Liver (tissue), 9 donors: ENCODE results near the gene ZNF831. TPM values are rescaled to one million over a fixed set of nuclear protein-coding genes. Genes with fewer than 3 reads are reported as not detected.

ENCODE experiments used
- DNase-seq: peaks from one replicate; pipeline ENCODE4 v3.0.0-alpha.2; 2017; ENCODE audit warnings: low spot score
- H3K27ac ChIP-seq, 2 donors: one replicate each; pipeline ENCODE4 v1.7.0; 2013; ENCODE audit warnings: inconsistent platforms in 2 of 2, low read length in 2 of 2, control low read depth in 1 of 2, low read depth in 1 of 2, mild to moderate bottlenecking in 1 of 2
- H3K27me3 ChIP-seq, 4 donors: one replicate each; pipeline versions ENCODE4 v1.6.1 to v1.7.0; 2013; ENCODE audit warnings: low read length in 3 of 4, inconsistent platforms in 1 of 4, mild to moderate bottlenecking in 1 of 4, moderate library complexity in 1 of 4; ENCODE audit not compliant: control insufficient read depth in 4 of 4, insufficient read depth in 4 of 4
- H3K36me3 ChIP-seq, 4 donors: one replicate each; pipeline versions ENCODE4 v1.6.1 to v1.7.0; 2013; ENCODE audit warnings: low read length in 3 of 4, mild to moderate bottlenecking in 3 of 4, low read depth in 1 of 4, moderate library complexity in 1 of 4; ENCODE audit not compliant: control insufficient read depth in 4 of 4, insufficient read depth in 3 of 4
- H3K4me1 ChIP-seq, 4 donors: one replicate each; pipeline versions ENCODE4 v1.6.1 to v1.7.0; 2013; ENCODE audit warnings: low read length in 3 of 4, mild to moderate bottlenecking in 3 of 4, moderate library complexity in 1 of 4; ENCODE audit not compliant: control insufficient read depth in 4 of 4, insufficient read depth in 4 of 4
- H3K4me3 ChIP-seq, 3 donors: one replicate each; pipeline versions ENCODE4 v1.6.1 to v1.7.0; 2013; ENCODE audit warnings: low read length in 3 of 3, control low read depth in 1 of 3, low read depth in 1 of 3, mild to moderate bottlenecking in 1 of 3
- H3K9ac ChIP-seq, 2 donors: one replicate each; pipeline ENCODE4 v1.7.0; 2013; ENCODE audit warnings: low read length in 2 of 2, mild to moderate bottlenecking in 2 of 2, moderate library complexity in 2 of 2, control low read depth in 1 of 2, low read depth in 1 of 2
- H3K9me3 ChIP-seq, 4 donors: one replicate each; pipeline versions ENCODE4 v1.6.1 to v1.7.0; 2013; ENCODE audit warnings: low read length in 3 of 4; ENCODE audit not compliant: control insufficient read depth in 4 of 4
- ATF3 ChIP-seq: IDR thresholded peaks from 2 replicates; pipeline ENCODE4 v1.6.1; 2016; ENCODE audit warnings: antibody characterized with exemption
- EGR1 ChIP-seq, 2 donors: IDR thresholded peaks; 2 replicates each; pipeline ENCODE4 v1.6.1; 2016 to 2018; ENCODE audit warnings: antibody characterized with exemption in 2 of 2, low read depth in 2 of 2
- FOXA1 ChIP-seq: IDR thresholded peaks from 2 replicates; pipeline ENCODE4 v1.6.1; 2016; ENCODE audit warnings: antibody characterized with exemption
- FOXA2 ChIP-seq: IDR thresholded peaks from 2 replicates; pipeline ENCODE4 v1.6.1; 2016; ENCODE audit warnings: antibody characterized with exemption
- GABPA ChIP-seq, 2 donors: IDR thresholded peaks in 1 of 2; conservative IDR thresholded peaks in 1 of 2; 2 replicates each; pipeline ENCODE4 v1.6.1; 2016; ENCODE audit warnings: antibody characterized with exemption in 2 of 2, mild to moderate bottlenecking in 1 of 2, moderate library complexity in 1 of 2
- HNF4A ChIP-seq, 2 donors: conservative IDR thresholded peaks; 2 replicates each; pipeline ENCODE4 v1.6.1; 2016; ENCODE audit warnings: antibody characterized with exemption in 2 of 2, mild to moderate bottlenecking in 2 of 2
- HNF4G ChIP-seq: IDR thresholded peaks from 2 replicates; pipeline ENCODE4 v1.6.1; 2016; ENCODE audit warnings: antibody characterized with exemption
- JUND ChIP-seq, 2 donors: IDR thresholded peaks; 2 replicates each; pipeline ENCODE4 v1.6.1; 2016; ENCODE audit warnings: antibody characterized with exemption in 2 of 2
- NR2F2 ChIP-seq: IDR thresholded peaks from 2 replicates; pipeline ENCODE4 v1.6.1; 2016; ENCODE audit warnings: antibody characterized with exemption
- RAD21 ChIP-seq, 2 donors: IDR thresholded peaks; 2 replicates each; pipeline ENCODE4 v1.6.1; 2016; ENCODE audit warnings: antibody characterized with exemption in 2 of 2, mild to moderate bottlenecking in 2 of 2
- REST ChIP-seq: IDR thresholded peaks from 2 replicates; pipeline ENCODE4 v1.6.1; 2016; ENCODE audit warnings: antibody characterized with exemption, mild to moderate bottlenecking
- RXRA ChIP-seq, 2 donors: IDR thresholded peaks; 2 replicates each; pipeline ENCODE4 v1.6.1; 2017 to 2018; ENCODE audit warnings: antibody characterized with exemption in 2 of 2, mild to moderate bottlenecking in 1 of 2
- SP1 ChIP-seq: IDR thresholded peaks from 2 replicates; pipeline ENCODE4 v1.6.1; 2018; ENCODE audit warnings: antibody characterized with exemption, mild to moderate bottlenecking
- TAF1 ChIP-seq: conservative IDR thresholded peaks from 2 replicates; pipeline ENCODE4 v1.6.1; 2016; ENCODE audit warnings: antibody characterized with exemption, mild to moderate bottlenecking
- YY1 ChIP-seq: IDR thresholded peaks from 2 replicates; pipeline ENCODE4 v1.6.1; 2016; ENCODE audit warnings: antibody characterized with exemption, mild to moderate bottlenecking
- ZBTB33 ChIP-seq: IDR thresholded peaks from 2 replicates; pipeline ENCODE4 v1.6.1; 2016; ENCODE audit warnings: antibody characterized with exemption
- WGBS: extraction: QIAGEN DNeasy Blood & Tissue Kit; methylation state at CpG from one replicate; pipeline ENCODE4 v1.1.7; 2013; 5-methylcytosine and 5-hydroxymethylcytosine counted together
- polyA plus RNA-seq, 2 donors: library from polyadenylated mRNA; stranded (reverse) in 1 of 2; unstranded in 1 of 2; fragments of 200-250 nt in 1 of 2; fragments of >200 nt in 1 of 2; fragmentation: Nextera tagmentation in 1 of 2; extraction: Ambion mirVana in 1 of 2; gene quantifications; one replicate each; pipeline versions ENCODE4 v1.2.1 to v1.2.3, GENCODE V29; 2013 to 2015
- total RNA-seq, 2 donors: library from RNA; depleted of rRNA; stranded (reverse); fragments of >200 nt; gene quantifications; one replicate each; pipeline ENCODE4 v1.2.3, GENCODE V29; 2014
- TF ChIP-seq, protein P1 (sequence below): fragments of 150-350 bp; IDR thresholded peaks from 2 replicates; pipeline ENCODE4 v1.5.1; 2017; ENCODE audit warnings: improper control_type of control experiment, low read depth, low read length; ENCODE audit not compliant: missing input control
- TF ChIP-seq, protein P2 (sequence below): IDR thresholded peaks from 2 replicates; pipeline ENCODE4 v1.6.1; 2016; ENCODE audit warnings: antibody characterized with exemption
- donor health status: healthy.
- donor health status: healthy.
- donor health status: healthy.
- donor health status: healthy.
- donor health status: healthy.

The ZNF831 gene
- total and polyA plus RNA-seq, 4 donors, result 0.06 to 0.75 (median 0.13) TPM

DNA sequence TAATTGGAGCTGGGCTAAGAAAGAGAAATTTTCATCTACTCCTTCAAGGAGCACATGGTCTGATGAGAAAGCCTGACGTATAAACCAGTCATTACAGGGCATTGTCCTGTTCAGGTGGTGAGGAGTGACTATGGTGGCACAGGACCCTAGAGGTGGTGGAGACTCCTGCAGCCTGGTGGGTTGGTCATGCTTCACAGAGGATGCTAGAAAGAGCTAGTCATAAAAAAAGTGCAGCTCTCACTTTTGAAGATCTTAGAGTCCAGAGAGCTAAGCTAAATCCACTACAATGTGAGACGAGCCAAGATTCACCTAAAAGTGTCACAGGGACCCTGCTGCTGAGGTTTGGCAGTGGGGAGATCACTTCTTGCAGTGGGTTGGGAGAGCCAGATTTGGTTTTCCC lies 9.8 kb upstream of the ZNF831 start:
- H3K9me3 ChIP-seq, result no peaks in the 10 kb centered on the region
- H3K27me3 ChIP-seq, result no peaks in the 10 kb centered on the region
- WGBS, result 89% methylated on average over 2 of the region's 2 CpGs
- H3K9ac ChIP-seq, result no peak overlapping the region
- TF ChIP-seq, protein P1, sequence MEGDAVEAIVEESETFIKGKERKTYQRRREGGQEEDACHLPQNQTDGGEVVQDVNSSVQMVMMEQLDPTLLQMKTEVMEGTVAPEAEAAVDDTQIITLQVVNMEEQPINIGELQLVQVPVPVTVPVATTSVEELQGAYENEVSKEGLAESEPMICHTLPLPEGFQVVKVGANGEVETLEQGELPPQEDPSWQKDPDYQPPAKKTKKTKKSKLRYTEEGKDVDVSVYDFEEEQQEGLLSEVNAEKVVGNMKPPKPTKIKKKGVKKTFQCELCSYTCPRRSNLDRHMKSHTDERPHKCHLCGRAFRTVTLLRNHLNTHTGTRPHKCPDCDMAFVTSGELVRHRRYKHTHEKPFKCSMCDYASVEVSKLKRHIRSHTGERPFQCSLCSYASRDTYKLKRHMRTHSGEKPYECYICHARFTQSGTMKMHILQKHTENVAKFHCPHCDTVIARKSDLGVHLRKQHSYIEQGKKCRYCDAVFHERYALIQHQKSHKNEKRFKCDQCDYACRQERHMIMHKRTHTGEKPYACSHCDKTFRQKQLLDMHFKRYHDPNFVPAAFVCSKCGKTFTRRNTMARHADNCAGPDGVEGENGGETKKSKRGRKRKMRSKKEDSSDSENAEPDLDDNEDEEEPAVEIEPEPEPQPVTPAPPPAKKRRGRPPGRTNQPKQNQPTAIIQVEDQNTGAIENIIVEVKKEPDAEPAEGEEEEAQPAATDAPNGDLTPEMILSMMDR, result no peak
- TF ChIP-seq, protein P2, sequence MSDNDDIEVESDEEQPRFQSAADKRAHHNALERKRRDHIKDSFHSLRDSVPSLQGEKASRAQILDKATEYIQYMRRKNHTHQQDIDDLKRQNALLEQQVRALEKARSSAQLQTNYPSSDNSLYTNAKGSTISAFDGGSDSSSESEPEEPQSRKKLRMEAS, result no peak
- TF ChIP-seq SP1, result no peak
- no peak for TF ChIP-seq HNF4A (conservative IDR thresholded peaks at IDR 0.05)
- no peak for TF ChIP-seq REST
- no peak for TF ChIP-seq GABPA (IDR thresholded peaks at IDR 0.05 in 1 of 2, conservative IDR thresholded peaks at IDR 0.05 in 1 of 2)
- no peak for TF ChIP-seq HNF4G
- no peak for TF ChIP-seq ZBTB33
- no peak for TF ChIP-seq TAF1
- no peak for TF ChIP-seq RXRA (IDR thresholded peaks at IDR 0.05)
- TF ChIP-seq JUND (IDR thresholded peaks at IDR 0.05), result no peak
- TF ChIP-seq FOXA1, result no peak
- no peak for TF ChIP-seq YY1
- no peak for TF ChIP-seq FOXA2
- no peak for TF ChIP-seq EGR1 (IDR thresholded peaks at IDR 0.05; ENCODE audit: low read depth in 2 of 2)
- TF ChIP-seq NR2F2, result no peak
- TF ChIP-seq ATF3, result no peak
- no peak for TF ChIP-seq RAD21 (IDR thresholded peaks at IDR 0.05)
- no peak overlapping the region for H3K4me3 ChIP-seq
- no peak overlapping the region for H3K27ac ChIP-seq
- H3K4me1 ChIP-seq, result peaks cover 0 to 4% (median 1%) of the 10 kb centered on the region in 4 donors
- H3K36me3 ChIP-seq, result no peaks in the 10 kb centered on the region
- DNase-seq, result no peak
